HG03097 (cell line): ENCODE results near the gene TSC22D4.
"Not testable (repeated sequence)": the region's sequence is repeated elsewhere in the genome, so short reads cannot be mapped to it uniquely, and the experiment has no call there.

ENCODE experiments used
- ATAC-seq: cut with Tn5 transposase; IDR thresholded peaks from one replicate; pipeline ENCODE4 v1.9.1; 2021; ENCODE audit not compliant: unreplicated experiment, low FRiP score

The TSC22D4 gene

GRCh38 chr7:100478958-100479660, at the start of gene TSC22D4:
TSS of gene TSC22D4 (minus strand) at chr7:100479214. CDS start at chr7:100478038, 1,176 bp downstream.
- peak; percentile 48 for ATAC-seq

GRCh38 chr7:100528108-100528866, 49.3 kb upstream of the TSC22D4 start:
- not testable (repeated sequence) for ATAC-seq

DNA sequence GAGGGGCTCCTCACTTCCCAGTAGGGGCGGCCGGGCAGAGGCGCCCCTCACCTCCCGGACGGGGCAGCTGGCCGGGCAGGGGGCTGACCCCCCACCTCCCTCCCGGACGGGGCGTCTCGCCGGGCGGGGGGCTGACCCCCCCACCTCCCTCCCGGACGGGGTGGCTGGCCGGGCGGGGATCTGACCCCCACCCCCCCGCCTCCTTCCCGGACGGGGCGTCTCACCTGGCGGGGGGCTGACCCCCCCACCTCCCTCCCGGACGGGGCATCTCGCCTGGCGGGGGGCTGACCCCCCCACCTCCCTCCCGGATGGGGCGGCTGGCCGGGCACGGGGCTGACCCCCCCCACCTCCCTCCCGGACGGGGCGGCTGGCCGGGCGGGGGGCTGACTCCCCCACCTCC, 44.2 kb upstream of the TSC22D4 start:
- ATAC-seq = not testable (repeated sequence)

DNA sequence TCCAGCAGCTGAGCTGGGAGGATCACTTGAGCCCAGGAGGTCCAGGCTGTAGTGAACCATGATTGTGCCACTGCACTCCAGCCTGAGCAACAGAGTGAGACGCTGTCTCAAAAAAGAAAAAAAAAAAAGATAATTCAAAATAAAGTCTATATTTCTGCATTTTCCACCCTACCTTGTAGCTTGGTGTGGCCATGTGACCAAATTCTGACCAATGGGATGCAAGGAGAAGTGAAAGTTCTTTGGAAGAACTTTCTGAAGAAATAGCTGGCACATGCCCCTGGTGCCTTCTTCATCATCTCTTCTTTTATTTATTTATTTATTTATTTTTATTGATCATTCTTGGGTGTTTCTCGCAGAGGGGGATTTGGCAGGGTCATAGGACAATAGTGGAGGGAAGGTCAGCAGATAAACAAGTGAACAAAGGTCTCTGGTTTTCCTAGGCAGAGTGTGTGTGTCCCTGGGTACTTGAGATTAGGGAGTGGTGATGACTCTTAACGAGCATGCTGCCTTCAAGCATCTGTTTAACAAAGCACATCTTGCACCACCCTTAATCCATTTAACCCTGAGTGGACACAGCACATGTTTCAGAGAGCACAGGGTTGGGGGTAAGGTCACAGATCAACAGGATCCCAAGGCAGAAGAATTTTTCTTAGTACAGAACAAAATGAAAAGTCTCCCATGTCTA, 43.0 kb upstream of the TSC22D4 start:
- not testable (repeated sequence) for ATAC-seq

DNA sequence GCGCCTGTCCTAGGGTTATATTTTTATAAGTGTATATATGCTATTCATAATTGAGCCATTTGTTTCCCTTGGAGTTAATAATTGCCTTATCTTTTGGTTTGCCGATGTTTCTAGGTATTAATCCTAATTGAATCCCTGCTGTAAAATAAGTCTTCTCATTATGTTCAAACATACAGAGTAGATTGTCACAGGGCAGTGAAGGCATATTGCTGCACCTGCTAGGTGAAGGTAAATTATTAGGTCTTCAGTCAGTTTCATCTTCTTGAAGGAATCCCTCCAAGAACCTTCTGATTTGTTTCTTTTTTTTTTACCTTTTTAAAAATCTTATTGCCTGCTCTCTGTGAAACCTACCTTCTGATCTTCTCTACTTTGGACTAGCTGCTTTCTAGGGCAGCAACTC, 42.1 kb upstream of the TSC22D4 start:
- no peak for ATAC-seq

DNA sequence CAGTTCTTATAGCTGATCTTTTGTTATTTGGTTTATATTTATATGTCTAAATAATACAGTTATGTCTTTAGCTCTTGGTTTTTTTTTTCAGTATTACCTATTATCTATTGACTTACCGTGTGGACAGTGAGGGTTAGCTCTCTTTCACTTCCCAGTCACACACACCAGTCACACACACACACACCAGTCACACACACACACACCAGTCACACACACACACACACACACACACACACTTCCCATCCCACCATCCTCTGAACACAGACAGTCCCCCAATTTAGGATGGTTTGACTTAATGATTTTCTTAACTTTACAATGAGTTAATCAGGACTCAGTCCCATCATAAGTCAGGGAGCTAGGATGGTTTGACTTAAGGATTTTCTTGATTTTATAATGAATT, 41.1 kb upstream of the TSC22D4 start:
- ATAC-seq = no peak

DNA sequence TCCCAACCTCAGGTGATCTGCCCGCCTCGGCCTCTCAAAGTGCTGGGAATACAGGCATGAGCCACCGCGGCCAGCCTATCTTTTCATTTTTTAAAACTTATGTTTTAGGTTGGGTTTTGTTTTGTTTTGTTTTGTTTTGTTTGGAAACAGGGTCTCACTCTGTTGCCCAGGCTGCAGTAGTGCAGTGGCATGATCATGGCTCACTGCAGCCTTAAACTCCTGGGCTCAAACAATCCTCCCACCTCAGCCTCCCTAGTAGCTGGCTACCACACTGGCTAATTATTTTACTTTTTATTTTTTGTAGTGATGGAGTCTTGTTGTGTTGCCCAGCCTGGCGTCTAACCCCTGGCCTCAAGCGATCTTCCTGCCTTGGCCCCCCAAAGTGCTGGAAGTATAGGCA, 40.6 kb upstream of the TSC22D4 start:
- no peak for ATAC-seq

DNA sequence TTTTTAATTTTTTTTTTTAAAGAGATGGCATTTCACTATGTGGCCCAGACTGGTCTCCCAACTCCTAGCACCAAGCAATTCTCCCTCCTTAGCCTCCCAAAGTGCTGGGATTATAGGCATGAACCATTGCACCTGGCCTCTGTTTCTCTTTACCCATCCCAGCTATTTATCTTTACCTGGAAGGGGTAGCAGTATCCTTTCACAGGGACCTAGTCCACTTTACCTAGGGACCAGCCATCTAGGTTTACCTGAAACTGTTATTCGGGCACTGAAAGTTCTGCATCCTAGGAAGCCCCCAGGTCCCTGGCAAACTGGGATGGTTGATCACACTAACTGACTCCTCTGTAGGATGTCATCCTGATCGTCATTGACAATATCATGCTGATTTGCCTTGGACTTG, 38.3 kb upstream of the TSC22D4 start:
- ATAC-seq = no peak

DNA sequence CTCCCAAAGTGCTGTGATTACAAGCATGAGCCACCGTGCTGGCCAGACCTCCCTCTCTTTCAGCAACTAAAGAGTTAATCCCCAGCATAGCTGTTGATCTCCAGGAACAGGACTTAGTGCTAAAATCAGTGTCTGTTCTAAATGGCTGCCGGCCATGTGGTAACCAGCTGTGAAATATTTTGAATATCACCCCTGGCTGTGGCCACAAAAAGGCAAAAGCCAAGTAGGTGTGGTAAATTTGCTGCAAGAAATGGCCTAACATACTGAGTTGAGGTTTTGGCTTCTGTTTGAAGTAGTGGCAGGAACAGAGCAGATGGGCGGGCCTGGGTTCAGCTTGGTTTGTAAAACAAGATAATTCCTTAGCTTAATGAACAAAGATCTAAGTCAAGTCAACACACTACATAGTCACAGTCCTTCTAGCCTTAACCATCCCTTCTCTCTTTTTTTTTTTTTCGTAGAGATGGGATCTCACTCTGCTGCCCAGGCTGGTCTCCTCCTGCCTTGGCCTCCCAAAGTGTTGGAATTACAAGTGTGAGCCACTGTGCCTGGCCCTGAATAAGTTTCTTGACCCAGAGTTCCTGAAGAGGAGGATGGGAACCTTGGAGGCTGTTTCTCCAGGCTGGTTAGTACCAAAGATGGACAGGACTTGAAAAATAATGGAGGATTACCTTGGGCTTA, 37.3 kb upstream of the TSC22D4 start:
- ATAC-seq = no peak

DNA sequence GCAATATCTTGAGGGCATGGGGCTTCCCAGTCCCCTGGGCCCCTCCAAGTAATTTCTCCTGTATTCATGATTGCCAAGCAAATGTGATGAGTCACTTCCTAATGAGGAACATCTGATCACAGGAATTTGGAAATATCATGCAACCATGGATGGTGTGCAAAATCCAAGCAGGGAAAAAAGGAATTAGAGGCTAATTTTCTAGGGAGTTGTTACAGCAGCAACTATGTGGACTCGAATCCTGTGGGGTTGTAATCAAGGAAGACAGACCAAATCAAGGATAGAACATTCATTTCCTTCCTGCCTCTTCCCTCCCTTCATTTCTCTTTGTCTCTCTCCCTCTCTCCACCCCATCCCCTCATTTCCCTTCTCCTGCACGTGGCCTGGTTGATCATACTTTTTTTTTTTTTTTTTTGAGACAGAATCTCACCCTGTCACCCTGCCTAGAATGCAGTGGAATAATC, 36.1 kb upstream of the TSC22D4 start:
- no peak for ATAC-seq

GRCh38 chr7:100513212-100513810, 34.3 kb upstream of the TSC22D4 start:
- ATAC-seq = no peak

GRCh38 chr7:100510437-100511239, 31.6 kb upstream of the TSC22D4 start:
- no peak for ATAC-seq

DNA sequence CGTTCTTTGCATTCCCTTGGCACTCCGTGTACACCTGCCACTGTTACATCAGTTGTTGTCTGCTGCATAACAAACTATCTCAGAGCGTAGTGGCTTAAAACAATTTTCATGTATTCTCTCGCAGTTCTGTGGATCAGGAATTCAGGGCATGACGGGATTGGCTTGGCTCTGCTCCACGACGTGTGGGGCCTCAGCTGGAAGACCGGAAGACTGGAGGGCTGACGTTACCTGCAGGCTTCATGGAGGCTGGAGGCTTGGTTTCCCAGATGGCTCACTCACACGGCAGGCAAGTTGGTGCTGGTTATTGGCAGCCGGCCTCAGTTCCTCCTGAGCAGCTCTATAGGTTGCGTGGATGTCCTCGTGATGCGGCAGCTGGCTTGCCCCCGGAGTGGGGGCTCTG, 30.2 kb upstream of the TSC22D4 start:
- ATAC-seq = no peak

GRCh38 chr7:100506356-100506923, 27.4 kb upstream of the TSC22D4 start:
- ATAC-seq = no peak

GRCh38 chr7:100504887-100505611, 26.0 kb upstream of the TSC22D4 start:
- no peak for ATAC-seq

DNA sequence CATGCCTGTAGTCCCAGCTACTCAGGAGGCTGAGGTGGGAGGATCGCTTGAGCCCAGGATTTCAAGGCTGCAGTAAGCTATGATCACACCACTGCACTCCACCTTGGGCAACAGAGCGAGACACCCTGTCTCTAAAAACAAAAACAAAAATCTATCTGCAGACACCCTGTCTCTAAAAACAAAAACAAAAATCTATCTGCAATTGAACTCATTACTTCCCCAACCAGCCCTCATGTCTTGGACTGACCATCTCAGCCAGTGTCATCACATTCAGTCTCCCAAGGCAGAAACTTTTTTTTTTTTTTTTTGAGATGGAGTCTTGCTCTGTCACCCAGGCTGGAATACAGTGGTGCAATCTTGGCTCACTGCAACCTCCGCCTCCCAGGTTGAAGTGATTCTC, 25.0 kb upstream of the TSC22D4 start:
- ATAC-seq = not testable (repeated sequence)

GRCh38 chr7:100500743-100501142, 21.7 kb upstream of the TSC22D4 start:
- not testable (repeated sequence) for ATAC-seq

- no peak for ATAC-seq
These were observed 17.5 kb upstream of the TSC22D4 start for GRCh38 chr7:100496509-100496908.
